Activated naive CD4-positive, alpha-beta T cell treated with anti-CD3 and anti-CD28 coated beads for 36 hours (primary cell): ENCODE data around the gene PAPPA. TPM values are rescaled to one million over a fixed set of nuclear protein-coding genes. Genes with fewer than 3 reads are reported as not detected.

ENCODE experiments used
- CTCF ChIA-PET: fragments of 350-600 bp; sonication (Branson Sonifier 250); formaldehyde crosslinking; loops from one replicate; lab custom pipeline; 2021; ENCODE audit warnings: antibody characterized with exemption; lab: Charles Lee
- DNase-seq: peaks from one replicate; pipeline ENCODE4 v3.0.0-alpha.2; 2020
- H3K27ac Mint-ChIP-seq: one replicate; pipeline ENCODE4 v1.8.0; 2021; ENCODE audit warnings: mild to moderate bottlenecking, mixed read lengths
- H3K27me3 Mint-ChIP-seq: one replicate; pipeline ENCODE4 v1.8.0; 2021; ENCODE audit warnings: low read depth, mixed read lengths
- H3K36me3 Mint-ChIP-seq: one replicate; pipeline ENCODE4 v1.8.0; 2021; ENCODE audit warnings: low read depth, mixed read lengths
- H3K4me1 Mint-ChIP-seq: one replicate; pipeline ENCODE4 v1.8.0; 2021; ENCODE audit warnings: low read depth, mixed read lengths
- H3K4me3 Mint-ChIP-seq: one replicate; pipeline ENCODE4 v1.8.0; 2021; ENCODE audit warnings: mild to moderate bottlenecking, moderate library complexity, mixed read lengths
- H3K9me3 Mint-ChIP-seq: one replicate; pipeline ENCODE4 v1.8.0; 2021; ENCODE audit warnings: mixed read lengths
- intact Hi-C: fragments of 100-400 bp; cut with micrococcal nuclease; formaldehyde crosslinking; loops from one replicate; pipeline ENCODE4 v1.15.1; 2023
- total RNA-seq, 2 experiments: library from RNA; stranded (reverse); gene quantifications; one replicate each; pipeline ENCODE4 v1.2.3, GENCODE V29; 2021

The PAPPA gene
- total RNA-seq, 2 experiments from 2014 or later, result not detected

DNA sequence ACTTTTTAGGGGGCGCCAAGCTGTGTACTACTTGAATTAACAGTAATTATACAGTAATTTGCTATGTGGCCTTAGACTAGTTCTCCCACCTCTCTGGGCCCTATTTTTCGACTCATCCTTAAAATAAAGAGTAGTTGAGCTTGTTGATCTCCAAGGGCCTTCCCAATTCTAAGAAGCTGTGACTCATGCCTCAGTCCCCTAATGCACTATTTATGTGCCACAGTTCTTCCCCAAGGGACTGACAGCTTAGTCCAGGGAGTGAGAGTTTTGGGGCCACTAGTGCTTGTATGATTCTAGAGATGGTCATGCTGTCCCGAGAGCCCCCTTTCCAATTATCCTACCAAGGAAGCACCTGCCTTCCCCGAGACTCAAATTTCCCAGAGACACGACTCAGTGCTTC is 149.7 kb downstream of the PAPPA start:
- Mint-ChIP-seq H3K4me3 (no peak overlapping the region), H3K27me3 (peaks cover 6% of the 10 kb centered on the region), H3K9me3 (peaks cover 1% of the 10 kb centered on the region), H3K4me1 (no peaks in the 10 kb centered on the region), H3K27ac (no peak overlapping the region), H3K36me3 (no peaks in the 10 kb centered on the region)
- no peak for DNase-seq
- intact Hi-C loops, result no loop called here
- CTCF ChIA-PET, result no interaction called here

DNA sequence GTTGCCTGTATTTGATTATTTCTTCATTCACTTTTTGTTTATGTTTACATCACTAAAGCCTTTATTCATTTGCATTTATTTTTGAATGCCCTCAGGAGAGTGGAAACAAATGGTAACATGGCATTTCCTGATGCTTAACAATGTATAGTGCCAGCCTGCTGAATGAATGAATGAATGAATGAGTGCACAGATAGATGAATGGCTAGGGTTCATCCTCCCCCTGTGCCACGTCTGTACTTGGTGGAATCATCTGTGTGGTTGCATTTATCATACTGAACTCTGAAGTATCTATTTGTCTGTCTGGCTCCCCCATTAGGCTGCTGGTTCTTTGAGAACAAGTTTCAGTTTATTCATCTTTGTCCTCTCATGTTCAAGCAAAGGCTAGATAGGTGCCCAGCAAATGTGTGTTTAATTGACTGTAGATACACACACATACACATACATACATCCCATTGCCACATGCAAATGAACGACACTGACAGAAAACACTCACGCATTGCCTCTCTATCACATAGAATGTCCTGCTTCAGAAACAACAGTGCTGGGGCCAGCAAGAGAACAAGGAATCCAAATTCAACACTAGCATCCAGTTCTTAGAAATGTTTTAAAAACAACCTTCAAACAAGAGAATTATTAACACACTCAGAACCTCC is 150.4 kb downstream of the PAPPA start:
- CTCF ChIA-PET, result no interaction called here
- peaks cover 6% of the 10 kb centered on the region for H3K27me3 Mint-ChIP-seq
- H3K27ac Mint-ChIP-seq, result no peak overlapping the region
- DNase-seq, result no peak
- H3K36me3 Mint-ChIP-seq, result no peaks in the 10 kb centered on the region
- intact Hi-C loops, result no loop called here
- no peak overlapping the region for H3K4me3 Mint-ChIP-seq
- no peaks in the 10 kb centered on the region for H3K4me1 Mint-ChIP-seq
- H3K9me3 Mint-ChIP-seq, result peaks cover 1% of the 10 kb centered on the region

DNA sequence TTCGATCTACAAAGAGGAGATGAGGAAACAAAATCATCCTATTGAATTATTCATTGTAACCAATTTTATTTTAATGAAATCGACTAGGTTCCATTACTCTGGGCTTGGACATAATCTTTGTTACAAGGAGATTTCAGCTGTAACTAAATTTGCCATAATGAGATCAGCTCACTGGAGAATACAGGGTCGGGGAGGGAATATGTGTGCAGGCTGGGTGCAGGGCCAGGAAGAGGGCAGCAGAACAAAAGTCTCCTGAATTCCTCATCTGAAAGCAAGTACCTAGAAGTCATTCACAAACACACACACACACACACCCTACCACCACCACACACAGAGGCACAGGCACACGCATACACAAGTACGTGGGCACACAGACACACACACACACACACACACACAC is 151.2 kb downstream of the PAPPA start:
- no peaks in the 10 kb centered on the region for H3K4me1 Mint-ChIP-seq
- no peaks in the 10 kb centered on the region for H3K36me3 Mint-ChIP-seq
- intact Hi-C loops, result no loop called here
- peaks cover 6% of the 10 kb centered on the region for H3K27me3 Mint-ChIP-seq
- CTCF ChIA-PET, result no interaction called here
- no peak overlapping the region for H3K27ac Mint-ChIP-seq
- no peak for DNase-seq
- no peak overlapping the region for H3K4me3 Mint-ChIP-seq
- peaks cover 1% of the 10 kb centered on the region for H3K9me3 Mint-ChIP-seq

DNA sequence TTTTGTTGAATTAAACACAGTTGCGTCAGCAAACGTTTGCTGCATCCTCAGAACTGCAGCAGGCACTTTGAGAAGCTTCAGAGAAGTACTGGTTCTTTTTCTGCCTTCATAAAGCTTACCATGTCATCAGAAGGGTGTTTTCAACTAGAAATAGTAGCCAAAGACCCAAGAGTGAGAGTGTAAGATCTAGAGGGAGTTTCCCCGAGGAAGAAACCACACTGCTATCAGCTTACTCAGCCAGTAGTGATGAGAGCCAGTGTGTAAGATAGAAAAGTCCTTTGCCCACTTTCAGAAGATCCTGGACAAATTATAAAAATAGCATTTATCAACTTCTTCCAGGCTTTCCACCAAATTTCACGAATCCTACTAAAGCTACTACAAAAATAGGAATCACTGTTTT is 154.5 kb downstream of the PAPPA start:
- CTCF ChIA-PET, result no interaction called here
- intact Hi-C loops, result no loop called here

DNA sequence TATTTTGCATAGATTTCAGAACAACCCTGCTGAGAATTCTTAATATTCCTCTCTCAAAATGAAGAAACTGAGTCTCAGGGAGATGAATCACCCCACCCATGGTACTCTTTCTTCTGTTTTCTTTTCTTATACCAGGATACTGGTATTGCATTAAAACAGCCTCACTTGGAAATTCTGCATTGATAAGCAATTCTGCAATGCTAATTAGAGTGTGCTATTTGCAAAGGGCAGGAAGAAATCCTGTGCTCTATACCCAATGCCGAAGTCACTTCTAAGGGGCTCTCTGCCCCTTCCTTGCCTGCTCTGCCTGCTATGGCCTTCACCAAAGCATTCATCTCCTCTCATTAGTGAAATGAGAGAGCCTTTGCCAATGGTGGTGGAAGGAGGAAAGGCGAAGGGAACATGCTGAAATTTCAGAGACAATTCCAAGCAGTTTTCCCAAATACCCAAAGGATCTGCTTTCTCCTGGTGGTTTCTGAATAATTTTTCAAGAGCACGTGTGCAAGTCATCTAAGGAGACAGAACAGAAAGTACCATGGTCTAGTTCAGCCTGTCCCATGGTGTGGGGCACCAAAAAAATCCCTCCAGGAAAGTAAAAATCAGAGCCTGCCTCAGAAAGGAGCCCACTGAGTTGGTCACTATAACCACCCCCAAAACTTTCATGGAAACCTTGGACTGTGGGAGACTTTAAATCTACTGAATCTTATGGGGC is 156.5 kb downstream of the PAPPA start:
- peaks cover 1% of the 10 kb centered on the region for H3K9me3 Mint-ChIP-seq
- no peak for DNase-seq
- no peak overlapping the region for H3K27ac Mint-ChIP-seq
- peaks cover under 1% of the 10 kb centered on the region for H3K27me3 Mint-ChIP-seq
- CTCF ChIA-PET, result no interaction called here
- intact Hi-C loops, result no loop called here
- H3K4me1 Mint-ChIP-seq, result no peaks in the 10 kb centered on the region
- no peaks in the 10 kb centered on the region for H3K36me3 Mint-ChIP-seq
- no peak overlapping the region for H3K4me3 Mint-ChIP-seq

More for the DNA sequence above, 154.5 kb downstream of the PAPPA start:
- Mint-ChIP-seq H3K27ac (no peak overlapping the region), H3K9me3 (peaks cover 1% of the 10 kb centered on the region), H3K27me3 (peaks cover 6% of the 10 kb centered on the region), H3K4me3 (no peak overlapping the region), H3K4me1 (no peaks in the 10 kb centered on the region), H3K36me3 (no peaks in the 10 kb centered on the region)
- DNase-seq, result no peak

DNA sequence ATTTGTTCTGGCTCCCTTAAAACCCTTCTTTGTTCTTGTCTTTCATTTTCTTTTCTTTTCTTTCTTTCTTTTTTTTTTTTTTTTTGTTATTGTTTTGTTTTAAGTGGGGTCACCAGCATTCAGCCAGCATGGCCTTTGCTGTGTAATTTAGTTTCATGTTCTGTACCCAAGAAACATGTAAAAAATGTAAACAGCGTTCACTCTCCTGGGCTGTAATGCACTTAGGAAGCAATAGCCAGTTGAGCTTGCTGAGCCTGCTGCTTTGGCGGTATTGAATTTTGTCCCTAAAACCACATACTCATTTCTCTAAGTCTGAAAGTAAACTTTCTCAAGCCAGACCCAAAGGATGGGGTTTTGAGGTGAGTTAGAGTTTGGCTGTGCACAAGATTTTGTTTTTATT is 158.6 kb downstream of the PAPPA start:
- intact Hi-C loops, result no loop called here
- CTCF ChIA-PET, result no interaction called here
- Mint-ChIP-seq H3K27ac (no peak overlapping the region), H3K4me3 (no peak overlapping the region), H3K36me3 (no peaks in the 10 kb centered on the region), H3K27me3 (no peaks in the 10 kb centered on the region), H3K9me3 (no peaks in the 10 kb centered on the region), H3K4me1 (no peaks in the 10 kb centered on the region)
- no peak for DNase-seq

DNA sequence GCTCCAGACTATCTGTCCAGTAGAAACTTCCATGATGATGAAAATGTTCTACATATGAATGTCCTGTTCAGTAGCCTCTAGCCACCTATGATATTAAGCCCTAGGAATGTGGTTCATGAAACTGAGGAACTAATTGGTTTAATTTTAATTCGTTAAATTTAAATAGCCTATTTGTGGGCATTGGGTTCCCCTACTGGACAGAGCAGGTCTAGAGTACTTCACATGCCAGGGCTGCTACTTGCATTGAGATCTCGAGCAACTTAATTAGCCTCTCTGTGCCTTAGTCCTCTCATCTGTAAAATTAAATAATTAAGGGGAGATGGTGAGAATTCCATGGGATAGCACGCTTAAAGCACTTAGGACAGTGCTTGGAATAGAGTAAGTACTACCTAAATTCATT is 160.0 kb downstream of the PAPPA start:
- Mint-ChIP-seq H3K27me3 (no peaks in the 10 kb centered on the region), H3K4me1 (no peaks in the 10 kb centered on the region), H3K4me3 (no peak overlapping the region), H3K27ac (no peak overlapping the region), H3K9me3 (no peaks in the 10 kb centered on the region), H3K36me3 (no peaks in the 10 kb centered on the region)
- intact Hi-C loops, result no loop called here
- CTCF ChIA-PET, result no interaction called here
- DNase-seq, result no peak

DNA sequence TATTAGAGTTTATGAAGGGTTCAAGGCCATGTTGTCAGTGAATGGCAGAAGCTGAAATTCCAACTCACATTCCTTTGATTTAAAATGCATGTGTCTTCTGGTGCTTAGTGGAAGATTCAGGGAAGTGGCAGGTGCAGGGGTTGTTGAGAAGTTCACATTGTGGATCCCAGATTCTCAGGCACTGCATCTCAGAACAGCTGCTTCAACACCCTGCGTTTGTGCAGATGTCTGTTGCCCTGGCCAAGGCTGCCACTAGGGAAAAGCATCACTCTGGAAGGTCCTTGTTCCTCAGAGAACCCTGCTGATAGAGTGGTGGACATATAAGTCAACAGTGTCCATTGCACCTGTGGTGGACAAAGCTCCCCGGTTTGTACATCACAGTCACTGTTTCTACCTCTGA is 162.7 kb downstream of the PAPPA start:
- Mint-ChIP-seq H3K4me3 (no peak overlapping the region), H3K9me3 (no peaks in the 10 kb centered on the region), H3K36me3 (no peaks in the 10 kb centered on the region), H3K4me1 (no peaks in the 10 kb centered on the region), H3K27me3 (peaks cover 2% of the 10 kb centered on the region), H3K27ac (no peak overlapping the region)
- CTCF ChIA-PET, result interaction anchor here (1.2 kb wide), 1 partner anchor 346 kb away, joined by 3 read pairs; no protein-coding TSS in a partner anchor
- DNase-seq, result no peak
- intact Hi-C loops, result no loop called here

DNA sequence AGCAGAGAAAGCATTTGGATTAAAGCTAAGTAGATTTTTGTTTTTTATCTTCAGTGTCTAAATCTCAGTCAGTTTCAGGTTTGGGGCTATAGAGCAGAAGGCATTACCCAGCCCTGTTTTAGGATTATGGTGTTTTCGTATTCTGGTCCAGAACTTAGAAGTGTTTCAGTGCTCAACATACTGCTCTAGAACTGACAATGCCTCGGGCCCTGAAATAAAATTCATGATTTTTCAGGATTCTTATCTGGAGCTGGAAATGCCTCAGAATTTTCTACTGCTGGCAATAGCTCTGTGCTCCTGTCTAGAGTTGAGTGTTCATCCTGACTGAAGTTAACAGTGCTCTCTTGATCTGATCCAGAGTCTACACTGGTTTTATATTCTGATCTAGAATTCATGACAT is 163.9 kb downstream of the PAPPA start:
- Mint-ChIP-seq H3K27ac (no peak overlapping the region), H3K4me1 (no peaks in the 10 kb centered on the region), H3K36me3 (no peaks in the 10 kb centered on the region), H3K27me3 (peaks cover 2% of the 10 kb centered on the region), H3K4me3 (no peak overlapping the region), H3K9me3 (no peaks in the 10 kb centered on the region)
- intact Hi-C loops, result no loop called here
- DNase-seq, result no peak
- CTCF ChIA-PET, result no interaction called here

DNA sequence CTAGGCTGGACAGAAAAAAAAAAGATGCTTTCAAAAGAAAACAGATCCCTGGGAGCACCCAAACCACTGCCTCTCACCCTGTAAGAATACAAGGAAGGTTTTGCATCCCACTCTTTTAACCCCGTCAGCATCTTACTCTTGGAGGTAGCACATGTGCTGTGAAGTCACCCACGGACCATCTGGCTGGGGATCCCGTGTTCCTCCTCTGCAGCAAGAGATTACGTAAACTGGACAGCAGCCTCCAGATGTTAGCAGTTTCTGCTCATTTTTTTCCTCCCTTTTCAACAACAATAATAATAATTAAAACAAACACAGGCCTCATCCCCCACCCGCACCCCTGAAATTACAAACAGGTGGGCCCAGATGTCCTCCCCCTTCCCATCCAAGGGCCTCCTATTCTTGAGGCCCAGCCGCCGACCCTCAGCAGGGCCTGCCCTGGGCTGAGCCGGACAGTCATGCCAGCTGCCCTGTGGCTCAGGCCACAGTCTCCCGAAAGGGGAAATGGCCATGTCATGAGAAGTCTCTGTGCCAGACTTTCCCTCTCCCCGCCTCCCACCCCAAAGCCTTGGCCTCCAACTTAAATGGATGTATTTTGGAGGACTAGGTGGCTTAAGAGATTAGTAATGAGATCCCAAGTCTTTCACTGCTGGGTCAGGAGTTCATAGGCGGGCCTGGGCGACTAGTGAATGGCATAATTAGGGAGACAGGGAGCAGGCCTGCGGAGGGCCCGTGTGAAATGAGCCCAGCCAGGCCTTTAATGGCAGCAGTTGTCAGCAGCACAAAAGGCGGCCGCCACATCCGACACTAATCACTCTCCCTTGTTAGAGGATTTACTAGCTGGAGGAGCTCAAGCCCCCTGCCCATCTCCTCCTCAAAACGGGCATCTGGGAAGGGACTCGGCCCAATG is 165.1 kb downstream of the PAPPA start:
- H3K36me3 Mint-ChIP-seq, result no peaks in the 10 kb centered on the region
- no peak for DNase-seq
- peaks cover 2% of the 10 kb centered on the region for H3K27me3 Mint-ChIP-seq
- H3K27ac Mint-ChIP-seq, result no peak overlapping the region
- H3K4me3 Mint-ChIP-seq, result no peak overlapping the region
- CTCF ChIA-PET, result no interaction called here
- intact Hi-C loops, result no loop called here
- H3K4me1 Mint-ChIP-seq, result no peaks in the 10 kb centered on the region
- no peaks in the 10 kb centered on the region for H3K9me3 Mint-ChIP-seq

DNA sequence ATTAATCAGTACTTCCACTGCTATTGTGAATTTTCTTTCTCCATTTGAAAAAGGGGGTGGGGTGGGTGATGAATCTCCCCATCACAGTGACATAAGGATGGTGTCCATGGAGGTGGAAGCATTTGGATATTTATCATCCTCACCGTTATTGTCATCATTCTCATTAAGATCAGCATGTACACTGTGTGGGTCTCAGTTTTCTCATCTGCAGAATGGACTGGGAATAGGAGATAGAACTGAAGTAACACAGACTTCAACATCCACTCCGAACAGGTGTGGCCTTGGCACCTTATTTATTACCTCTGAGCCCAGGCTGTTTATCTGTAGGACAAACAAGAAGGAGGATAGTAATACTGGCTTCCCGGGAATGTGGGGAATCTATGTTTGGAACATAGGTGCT is 165.9 kb downstream of the PAPPA start:
- CTCF ChIA-PET, result no interaction called here
- H3K4me3 Mint-ChIP-seq, result no peak overlapping the region
- H3K27me3 Mint-ChIP-seq, result peaks cover 2% of the 10 kb centered on the region
- intact Hi-C loops, result no loop called here
- H3K9me3 Mint-ChIP-seq, result no peaks in the 10 kb centered on the region
- no peak for DNase-seq
- H3K36me3 Mint-ChIP-seq, result no peaks in the 10 kb centered on the region
- H3K4me1 Mint-ChIP-seq, result no peaks in the 10 kb centered on the region
- H3K27ac Mint-ChIP-seq, result no peak overlapping the region

DNA sequence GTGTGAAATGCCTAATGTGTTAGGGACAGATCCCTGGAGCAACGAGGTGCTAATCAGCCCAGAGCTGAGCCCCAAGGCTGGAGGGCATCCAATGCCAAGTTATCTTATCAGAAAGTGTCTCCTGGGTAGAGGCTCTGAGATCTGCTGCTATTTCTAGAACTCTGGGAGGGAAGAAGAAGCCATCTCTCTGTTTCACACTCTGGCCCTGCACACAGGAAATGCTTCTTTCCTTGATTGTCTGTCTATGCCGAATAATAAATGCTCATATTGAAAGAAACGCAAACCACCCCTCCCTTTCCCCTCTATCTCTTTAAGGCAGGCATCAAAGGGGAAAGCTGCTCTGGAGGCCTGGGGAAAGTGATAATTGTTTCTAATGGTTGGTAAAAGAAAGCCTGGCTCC is 166.7 kb downstream of the PAPPA start:
- H3K27me3 Mint-ChIP-seq, result peaks cover 2% of the 10 kb centered on the region
- intact Hi-C loops, result no loop called here
- H3K9me3 Mint-ChIP-seq, result no peaks in the 10 kb centered on the region
- H3K36me3 Mint-ChIP-seq, result no peaks in the 10 kb centered on the region
- no peak for DNase-seq
- no peak overlapping the region for H3K4me3 Mint-ChIP-seq
- CTCF ChIA-PET, result no interaction called here
- H3K27ac Mint-ChIP-seq, result no peak overlapping the region
- H3K4me1 Mint-ChIP-seq, result no peaks in the 10 kb centered on the region
